Mesodermal cell (in vitro differentiated cells): ENCODE measurements around the gene ACOXL.

Experiments
- H3K27ac ChIP-seq: 2 replicates; pipeline ENCODE4 v1.7.0; 2013; ENCODE audit warnings: mild to moderate bottlenecking, low read depth, low read length, moderate library complexity; ENCODE audit not compliant: severe bottlenecking
- H3K36me3 ChIP-seq: 2 replicates; pipeline ENCODE4 v1.7.1; 2013; ENCODE audit warnings: mild to moderate bottlenecking, low read length, moderate library complexity; ENCODE audit not compliant: control insufficient read depth, insufficient read depth
- H3K4me1 ChIP-seq: one replicate; pipeline ENCODE4 v1.7.1; 2013; ENCODE audit warnings: mild to moderate bottlenecking, low read length; ENCODE audit not compliant: insufficient read depth, control insufficient read depth, poor library complexity, severe bottlenecking
- H3K4me3 ChIP-seq: 2 replicates; pipeline ENCODE4 v1.7.0; 2013; ENCODE audit warnings: low read length, control low read depth, mild to moderate bottlenecking; ENCODE audit not compliant: insufficient read depth, poor library complexity, severe bottlenecking; ENCODE audit errors: extremely low read depth
- H3K9me3 ChIP-seq: 2 replicates; pipeline ENCODE4 v1.7.1; 2013; ENCODE audit warnings: mild to moderate bottlenecking, low read length, moderate library complexity; ENCODE audit not compliant: control insufficient read depth
- WGBS, 2 experiments: methylation state at CpG; one replicate each; pipeline ENCODE4 v1.1.5; 2013; ENCODE audit warnings: missing lambda C conversion rate in 2 of 2; ENCODE audit not compliant: insufficient coverage in 2 of 2; 5-methylcytosine and 5-hydroxymethylcytosine counted together

ACOXL gene

DNA sequence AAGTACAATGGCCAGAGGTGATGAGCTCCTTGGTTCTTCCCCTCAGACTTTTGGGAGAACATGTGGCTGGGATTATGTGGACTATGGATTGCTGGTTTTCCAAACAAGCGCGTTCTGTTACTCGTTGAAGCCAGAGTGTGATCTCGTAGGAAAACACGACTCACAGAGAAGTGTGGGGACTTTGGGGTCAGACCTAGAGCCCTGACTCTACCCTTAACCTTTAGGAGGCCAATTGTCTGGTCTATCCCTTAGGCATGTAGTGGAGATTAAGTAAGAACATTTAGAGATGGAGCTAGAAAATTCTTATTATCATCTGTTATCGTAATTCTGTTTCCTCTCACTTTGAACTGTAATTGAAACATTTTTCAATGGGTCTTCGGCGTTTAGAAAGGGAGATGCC lies 424.2 kb downstream of the ACOXL start:
- H3K27ac ChIP-seq, result no peak overlapping the region
- peaks cover 40% of the 10 kb centered on the region for H3K36me3 ChIP-seq
- no peak overlapping the region for H3K4me3 ChIP-seq
- H3K4me1 ChIP-seq, result peaks cover 23% of the 10 kb centered on the region
- H3K9me3 ChIP-seq, result no peaks in the 10 kb centered on the region
- WGBS, 2 experiments, result 93 to 95% methylated on average over 6 to 7 of the region's 8 CpGs

DNA sequence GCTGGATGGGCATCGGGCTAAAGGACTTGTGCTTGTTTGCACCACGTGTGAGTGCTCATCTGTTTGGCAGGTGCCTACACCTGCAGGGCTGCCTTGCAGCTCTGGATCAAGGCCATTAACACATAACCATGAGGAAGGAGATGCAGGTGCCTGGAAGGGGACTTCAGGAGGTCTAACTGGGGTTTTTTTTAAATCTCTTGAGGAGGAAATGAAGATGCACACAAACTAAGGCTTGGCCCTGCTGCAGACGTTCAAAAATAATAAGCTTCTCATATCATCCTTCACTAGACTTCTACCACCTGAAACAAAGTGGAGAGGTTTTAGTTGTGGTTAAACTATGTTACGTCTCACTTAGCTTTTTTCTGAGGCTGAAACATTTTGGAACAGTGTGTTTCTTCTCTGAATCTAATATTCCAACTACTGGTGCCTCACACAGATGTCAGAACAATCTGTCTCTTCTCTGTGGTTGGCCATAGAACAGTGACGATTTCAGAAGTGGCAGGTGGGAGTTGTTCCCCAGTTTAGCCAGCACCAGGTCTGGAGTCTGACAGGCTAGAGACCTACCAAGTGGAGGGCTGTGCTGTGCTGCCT lies 424.8 kb downstream of the ACOXL start:
- H3K27ac ChIP-seq, result no peak overlapping the region
- WGBS, 2 experiments, result 80 to 88% methylated on average over 3 of the region's 5 CpGs
- no peak overlapping the region for H3K4me3 ChIP-seq
- H3K9me3 ChIP-seq, result no peaks in the 10 kb centered on the region
- H3K4me1 ChIP-seq, result peaks cover 23% of the 10 kb centered on the region
- H3K36me3 ChIP-seq, result peaks cover 34% of the 10 kb centered on the region

DNA sequence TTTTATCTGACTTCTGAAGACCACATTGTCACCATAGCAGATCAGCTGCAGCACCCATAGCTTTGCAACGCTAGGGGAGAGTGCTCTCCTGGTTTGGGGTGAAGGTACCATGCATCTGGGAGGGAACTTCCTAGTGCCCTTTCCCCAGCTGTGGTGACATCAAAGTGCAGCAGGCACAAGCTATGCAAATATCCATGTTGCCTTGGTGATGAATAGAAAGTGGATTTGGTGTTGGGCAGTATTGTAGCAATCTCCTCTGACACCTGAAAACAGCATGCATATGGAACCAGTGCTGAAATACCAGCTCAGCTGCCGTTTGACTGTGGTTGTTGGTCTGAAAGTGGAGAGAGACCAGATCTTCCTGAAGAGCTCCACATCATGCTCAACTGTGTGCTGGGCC lies 425.4 kb downstream of the ACOXL start:
- Histone ChIP-seq H3K9me3 (no peaks in the 10 kb centered on the region), H3K4me1 (peaks cover 27% of the 10 kb centered on the region), H3K27ac (no peak overlapping the region), H3K4me3 (no peak overlapping the region), H3K36me3 (peaks cover 28% of the 10 kb centered on the region)
- 79 to 86% methylated on average over 1 to 2 of the region's 2 CpGs for WGBS, 2 experiments

DNA sequence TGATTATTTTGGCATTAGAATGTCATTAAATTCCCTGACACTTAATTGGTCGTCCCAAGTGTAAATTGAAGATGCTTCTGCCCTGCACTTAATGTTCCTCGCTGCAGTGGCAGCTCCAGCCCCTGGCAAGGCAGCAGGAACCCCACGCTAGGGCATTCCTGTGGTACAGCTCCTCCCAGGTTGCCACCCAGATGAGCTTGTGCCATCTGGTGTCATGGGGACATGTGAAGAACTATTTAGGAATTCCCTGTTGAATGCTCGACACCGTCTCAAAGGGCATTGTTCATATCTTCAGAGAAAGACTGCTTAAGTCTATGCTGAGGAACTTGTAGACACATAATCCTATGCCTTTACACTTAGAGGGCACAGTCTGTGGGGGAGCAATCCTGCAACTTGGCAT lies 427.3 kb downstream of the ACOXL start:
- Histone ChIP-seq H3K4me3 (no peak overlapping the region), H3K9me3 (no peaks in the 10 kb centered on the region), H3K27ac (no peak overlapping the region), H3K4me1 (peaks cover 30% of the 10 kb centered on the region), H3K36me3 (peaks cover 16% of the 10 kb centered on the region)
- 79 to 95% methylated on average over 4 to 5 of the region's 5 CpGs for WGBS, 2 experiments

DNA sequence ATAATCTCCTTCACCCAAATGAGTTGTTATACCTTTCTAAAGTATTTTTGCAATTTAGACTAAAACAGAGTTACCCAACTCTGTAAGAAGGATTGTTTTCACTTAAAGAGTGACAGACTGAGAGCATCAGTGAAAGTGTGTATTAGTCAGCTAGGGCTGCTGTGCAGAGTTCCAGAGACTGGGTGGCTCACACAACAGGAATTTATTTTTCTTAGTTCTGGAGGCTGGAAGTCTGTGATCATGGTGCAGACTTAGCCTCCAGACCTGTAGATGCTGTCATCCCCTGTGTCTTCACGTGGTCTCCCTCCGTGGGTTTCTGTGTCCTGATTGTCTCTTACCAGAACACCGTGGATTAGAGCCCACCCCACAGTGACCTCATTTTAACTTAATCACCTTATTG lies 428.4 kb downstream of the ACOXL start:
- H3K27ac ChIP-seq, result peak overlapping the region; percentile 65
- no peak overlapping the region for H3K4me3 ChIP-seq
- H3K36me3 ChIP-seq, result peaks cover 20% of the 10 kb centered on the region
- no peaks in the 10 kb centered on the region for H3K9me3 ChIP-seq
- peaks cover 20% of the 10 kb centered on the region for H3K4me1 ChIP-seq
- 94% methylated on average over 2 to 3 of the region's 3 CpGs for WGBS, 2 experiments

DNA sequence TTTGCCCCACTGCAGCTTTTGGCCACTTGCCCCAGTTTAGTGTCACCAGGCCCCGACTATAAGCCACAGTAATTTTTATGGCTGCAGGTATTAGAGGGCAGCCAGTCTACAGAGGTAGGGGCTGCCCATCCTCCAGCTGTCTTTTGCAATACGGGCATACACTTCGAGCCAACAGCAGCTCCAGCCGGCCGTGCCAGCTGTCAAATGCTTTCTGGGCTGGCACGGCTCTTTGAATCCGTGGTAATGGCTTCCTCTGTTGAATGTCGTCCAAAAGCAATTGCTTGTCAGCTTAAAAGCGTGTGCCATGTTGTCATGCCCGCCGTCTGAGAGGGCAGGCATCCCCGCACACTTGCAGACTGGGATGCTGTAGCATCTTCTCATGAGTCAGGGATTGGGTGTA lies 429.6 kb downstream of the ACOXL start:
- Histone ChIP-seq H3K4me3 (no peak overlapping the region), H3K9me3 (no peaks in the 10 kb centered on the region), H3K27ac (no peak overlapping the region), H3K4me1 (peaks cover 14% of the 10 kb centered on the region), H3K36me3 (peaks cover 27% of the 10 kb centered on the region)
- WGBS, 2 experiments, result 89 to 90% methylated on average over 7 to 10 of the region's 12 CpGs

DNA sequence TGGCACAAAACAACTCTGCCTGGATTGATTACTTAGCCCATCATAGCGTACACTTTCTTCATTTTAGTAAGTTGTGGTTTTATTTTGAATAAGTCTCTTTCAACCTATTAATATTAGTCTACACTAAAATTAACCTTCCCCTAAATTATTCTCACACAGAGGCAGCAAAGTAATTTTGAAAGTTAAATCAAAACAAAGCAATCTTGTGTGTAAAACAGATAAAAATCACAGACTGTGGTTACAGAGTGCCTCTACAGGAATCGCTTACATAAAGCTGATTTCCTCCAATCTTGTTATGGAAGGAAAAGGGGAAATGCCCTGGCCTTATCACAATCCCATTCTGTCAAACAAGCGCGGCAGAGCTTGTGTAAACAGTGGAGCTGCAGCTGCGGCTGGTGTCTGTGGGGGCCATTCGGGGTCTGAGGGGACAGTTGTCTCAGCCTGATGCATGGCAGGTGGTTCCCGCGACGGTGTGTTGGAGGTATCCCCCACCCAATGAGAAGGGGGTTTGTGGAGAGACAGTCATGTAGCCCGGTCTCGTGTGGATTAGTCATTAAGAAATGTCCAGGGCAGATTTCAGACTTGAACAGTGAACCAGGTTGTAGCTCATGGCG lies 430.5 kb downstream of the ACOXL start:
- 93 to 94% methylated on average over 4 to 6 of the region's 12 CpGs for WGBS, 2 experiments
- Histone ChIP-seq H3K9me3 (no peaks in the 10 kb centered on the region), H3K36me3 (peaks cover 25% of the 10 kb centered on the region), H3K4me3 (no peak overlapping the region), H3K27ac (no peak overlapping the region), H3K4me1 (peaks cover 14% of the 10 kb centered on the region)

DNA sequence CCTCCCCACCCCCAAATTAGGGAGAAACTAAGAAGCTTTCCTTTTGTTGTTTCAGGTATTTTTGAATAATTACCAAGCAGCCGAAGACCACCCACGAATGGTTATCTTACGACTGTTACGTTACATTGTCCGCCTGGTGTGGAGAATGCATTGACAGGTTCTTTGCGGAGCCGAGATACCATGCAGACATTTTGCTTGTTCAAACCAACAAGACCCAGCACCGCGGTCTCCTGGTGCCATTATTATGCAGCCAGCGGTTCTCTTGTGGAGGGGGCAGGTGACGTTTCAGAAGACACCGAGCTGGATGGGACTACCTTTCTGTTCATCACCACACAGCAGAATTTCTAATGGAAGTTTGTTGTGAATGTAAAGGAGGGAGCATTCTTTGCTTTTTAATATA lies 431.7 kb downstream of the ACOXL start:
- peaks cover 25% of the 10 kb centered on the region for H3K36me3 ChIP-seq
- H3K27ac ChIP-seq, result no peak overlapping the region
- H3K9me3 ChIP-seq, result no peaks in the 10 kb centered on the region
- WGBS, 2 experiments, result 85% methylated on average over 5 to 7 of the region's 12 CpGs
- H3K4me1 ChIP-seq, result peaks cover 26% of the 10 kb centered on the region
- H3K4me3 ChIP-seq, result no peak overlapping the region

DNA sequence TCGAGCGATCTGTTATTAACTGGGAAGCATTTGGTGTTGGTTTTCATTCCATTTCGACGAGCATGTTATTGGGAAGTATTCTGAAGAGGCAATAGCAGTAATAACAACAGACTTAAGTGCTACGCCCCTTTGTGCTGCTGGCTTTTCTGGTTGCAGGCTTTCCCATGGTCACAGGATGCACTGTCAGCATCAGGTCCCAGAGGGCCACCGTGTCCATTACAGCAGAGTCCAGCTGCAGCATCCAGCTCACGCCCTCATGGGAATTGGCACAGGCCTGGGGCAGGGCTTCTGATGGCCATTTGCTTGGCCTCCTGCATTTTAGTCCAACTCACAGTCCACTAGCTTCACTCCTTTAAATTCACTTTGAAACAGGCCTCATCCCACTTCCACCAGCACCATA lies 432.7 kb downstream of the ACOXL start:
- 97 to 100% methylated on average over 6 to 7 of the region's 7 CpGs for WGBS, 2 experiments
- no peak overlapping the region for H3K27ac ChIP-seq
- no peaks in the 10 kb centered on the region for H3K9me3 ChIP-seq
- peaks cover 24% of the 10 kb centered on the region for H3K4me1 ChIP-seq
- peaks cover 25% of the 10 kb centered on the region for H3K36me3 ChIP-seq
- no peak overlapping the region for H3K4me3 ChIP-seq

DNA sequence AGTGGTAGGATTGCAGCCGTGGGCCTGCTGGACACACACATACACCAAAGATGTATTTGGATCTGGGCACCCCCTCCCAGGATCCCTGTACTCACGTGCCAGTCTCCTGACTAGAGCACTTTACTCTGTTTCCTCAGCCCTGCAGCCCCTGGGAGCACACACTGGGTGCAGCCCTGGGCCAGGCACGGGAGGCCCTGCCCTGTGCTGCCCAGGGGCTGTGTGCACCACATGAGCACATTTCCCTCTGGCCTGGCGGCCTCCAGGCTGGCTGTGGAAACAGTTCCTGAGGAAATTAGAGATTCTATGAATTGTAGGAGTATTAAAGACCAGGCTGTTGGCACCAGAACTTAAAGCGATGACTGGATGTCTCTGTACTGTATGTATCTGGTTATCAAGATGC lies 433.7 kb downstream of the ACOXL start:
- Histone ChIP-seq H3K4me1 (peaks cover 19% of the 10 kb centered on the region), H3K4me3 (no peak overlapping the region), H3K27ac (no peak overlapping the region), H3K36me3 (peaks cover 25% of the 10 kb centered on the region), H3K9me3 (no peaks in the 10 kb centered on the region)
- WGBS, 2 experiments, result 94 to 96% methylated on average over 2 to 4 of the region's 5 CpGs

DNA sequence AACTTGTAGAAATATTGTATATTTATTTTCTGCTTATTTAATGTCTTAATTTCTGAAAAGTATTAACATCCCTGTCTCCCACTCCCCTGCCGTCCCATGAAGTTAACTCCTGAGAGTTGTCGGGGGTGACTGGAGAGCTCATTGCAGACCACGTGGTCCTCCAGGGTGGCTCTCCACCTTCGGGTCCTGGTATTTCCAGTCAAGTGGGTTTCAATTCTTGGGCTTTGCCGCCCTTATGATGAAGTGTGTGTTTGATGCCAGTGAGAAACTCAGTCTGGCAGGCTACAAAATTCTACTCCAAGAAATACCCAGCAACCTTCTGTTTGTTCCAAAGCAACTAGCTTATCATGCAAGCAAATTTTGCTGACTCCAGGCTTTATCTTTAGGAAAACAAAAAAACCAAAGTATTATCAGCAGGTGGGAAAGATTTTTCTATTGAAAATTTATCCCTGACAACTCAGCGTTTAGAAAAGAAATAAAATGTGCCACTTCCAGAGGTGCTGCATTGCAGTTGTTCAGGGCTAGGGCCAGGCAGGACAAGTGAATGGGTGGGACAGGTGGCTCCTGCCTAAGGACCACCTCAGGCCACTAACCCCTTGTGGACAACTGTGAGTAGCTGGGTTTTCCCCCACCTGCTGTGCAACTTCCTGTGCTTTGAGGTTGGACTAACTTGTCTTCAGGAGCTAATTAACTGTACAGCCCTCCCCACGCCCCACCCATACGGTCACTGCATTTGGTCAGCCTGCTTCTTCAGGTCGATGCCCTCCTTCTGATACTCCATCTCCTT lies 434.9 kb downstream of the ACOXL start:
- Histone ChIP-seq H3K9me3 (no peaks in the 10 kb centered on the region), H3K36me3 (peaks cover 25% of the 10 kb centered on the region), H3K4me3 (no peak overlapping the region), H3K27ac (no peak overlapping the region), H3K4me1 (peaks cover 24% of the 10 kb centered on the region)
- WGBS, 2 experiments, result 90 to 93% methylated on average over 5 of the region's 9 CpGs
